HepG2 (cell line): ENCODE results near the gene BPIFB6. TPM values are rescaled to one million over a fixed set of nuclear protein-coding genes. Genes with fewer than 3 reads are reported as not detected.

Source experiments
- ATF1 ChIP-seq: IDR thresholded peaks from 2 replicates; pipeline ENCODE4 v1.6.1; 2016; ENCODE audit warnings: mild to moderate bottlenecking, control low read depth
- CHCHD3 ChIP-seq: sonication (generic); formaldehyde crosslinking; IDR thresholded peaks from 2 replicates; pipeline ENCODE4 v1.8.0; 2022; ENCODE audit warnings: mild to moderate bottlenecking, missing genetic modification reagents, moderate library complexity
- HCFC1 ChIP-seq: fragments of 150-350 bp; IDR thresholded peaks from 2 replicates; pipeline ENCODE4 v1.6.1; 2014; ENCODE audit warnings: low read depth, low read length
- MAF1 ChIP-seq: sonication (generic); formaldehyde crosslinking; IDR thresholded peaks from 2 replicates; pipeline ENCODE4 v1.5.0; 2020; ENCODE audit warnings: missing genetic modification reagents, borderline replicate concordance
- MIER3 ChIP-seq: IDR thresholded peaks from 2 replicates; pipeline ENCODE4 v1.6.1; 2016; ENCODE audit warnings: missing compliant biosample characterization, borderline replicate concordance
- MTF2 ChIP-seq: sonication (generic); formaldehyde crosslinking; IDR thresholded peaks from 2 replicates; pipeline ENCODE4 v1.5.0; 2020; ENCODE audit warnings: missing genetic modification reagents, borderline replicate concordance
- MYC ChIP-seq: sonication (generic); formaldehyde crosslinking; IDR thresholded peaks from 2 replicates; pipeline ENCODE4 v1.9.0; 2021; ENCODE audit warnings: missing genetic modification reagents, borderline replicate concordance
- NFKBIZ ChIP-seq: IDR thresholded peaks from 2 replicates; pipeline ENCODE4 v1.6.1; 2018; ENCODE audit warnings: missing genetic modification reagents, missing compliant biosample characterization
- NRL ChIP-seq: sonication (generic); formaldehyde crosslinking; IDR thresholded peaks from 2 replicates; pipeline ENCODE4 v1.5.0; 2020; ENCODE audit warnings: missing genetic modification reagents, mild to moderate bottlenecking, moderate library complexity, borderline replicate concordance
- PAX8 ChIP-seq: sonication (generic); formaldehyde crosslinking; IDR thresholded peaks from 2 replicates; pipeline ENCODE4 v1.8.0; 2022; ENCODE audit warnings: mild to moderate bottlenecking, missing genetic modification reagents, borderline replicate concordance
- RAD21 ChIP-seq: fragments of 450-650 bp; formaldehyde crosslinking; IDR thresholded peaks from 2 replicates; pipeline ENCODE4 v1.5.0; 2020; ENCODE audit warnings: mild to moderate bottlenecking
- RARA ChIP-seq: IDR thresholded peaks from 2 replicates; pipeline ENCODE4 v1.6.1; 2016; ENCODE audit warnings: missing genetic modification reagents, missing compliant biosample characterization
- REL ChIP-seq: sonication (generic); formaldehyde crosslinking; conservative IDR thresholded peaks from 2 replicates; pipeline ENCODE4 v1.8.0; 2022; ENCODE audit warnings: mild to moderate bottlenecking, missing genetic modification reagents, moderate library complexity
- WIZ ChIP-seq: sonication (generic); formaldehyde crosslinking; IDR thresholded peaks from 2 replicates; pipeline ENCODE4 v1.5.1; 2020; ENCODE audit warnings: mild to moderate bottlenecking, missing genetic modification reagents
- ZBTB42 ChIP-seq: sonication (generic); formaldehyde crosslinking; IDR thresholded peaks from 2 replicates; pipeline ENCODE4 v1.5.0; 2020; ENCODE audit warnings: mild to moderate bottlenecking, missing genetic modification reagents
- ZBTB44 ChIP-seq: sonication (generic); formaldehyde crosslinking; IDR thresholded peaks from 2 replicates; pipeline ENCODE4 v1.4.0; 2020; ENCODE audit warnings: missing genetic modification reagents
- ZNF121 ChIP-seq: sonication (generic); formaldehyde crosslinking; IDR thresholded peaks from 2 replicates; pipeline ENCODE4 v1.5.0; 2020; ENCODE audit warnings: mild to moderate bottlenecking, missing genetic modification reagents
- ZNF138 ChIP-seq: sonication (generic); formaldehyde crosslinking; IDR thresholded peaks from 2 replicates; pipeline ENCODE4 v1.5.0; 2020; ENCODE audit warnings: mild to moderate bottlenecking, low read depth, missing genetic modification reagents
- ZNF234 ChIP-seq: sonication (generic); formaldehyde crosslinking; conservative IDR thresholded peaks from 2 replicates; pipeline ENCODE4 v1.5.1; 2020; ENCODE audit warnings: mild to moderate bottlenecking, missing genetic modification reagents
- ZNF431 ChIP-seq: sonication (generic); formaldehyde crosslinking; IDR thresholded peaks from 2 replicates; pipeline ENCODE4 v1.9.0; 2022; ENCODE audit warnings: missing genetic modification reagents, low read depth, mild to moderate bottlenecking, borderline replicate concordance
- ZNF550 ChIP-seq: sonication (generic); formaldehyde crosslinking; IDR thresholded peaks from 2 replicates; pipeline ENCODE4 v1.4.0; 2020; ENCODE audit warnings: mild to moderate bottlenecking, missing genetic modification reagents, borderline replicate concordance
- ZNF589 ChIP-seq: sonication (generic); formaldehyde crosslinking; conservative IDR thresholded peaks from 2 replicates; pipeline ENCODE4 v1.8.0; 2022; ENCODE audit warnings: mild to moderate bottlenecking, moderate library complexity, missing genetic modification reagents
- ZNF605 ChIP-seq: sonication (generic); formaldehyde crosslinking; IDR thresholded peaks from 2 replicates; pipeline ENCODE4 v1.8.0; 2022; ENCODE audit warnings: mild to moderate bottlenecking, missing genetic modification reagents
- ZNF670 ChIP-seq: sonication (generic); formaldehyde crosslinking; IDR thresholded peaks from 2 replicates; pipeline ENCODE4 v1.8.0; 2022; ENCODE audit warnings: mild to moderate bottlenecking, missing genetic modification reagents, borderline replicate concordance
- ZNF720 ChIP-seq: sonication (generic); formaldehyde crosslinking; IDR thresholded peaks from 2 replicates; pipeline ENCODE4 v1.4.0; 2020; ENCODE audit warnings: missing genetic modification reagents
- ZNF776 ChIP-seq: sonication (generic); formaldehyde crosslinking; IDR thresholded peaks from 2 replicates; pipeline ENCODE4 v1.4.0; 2020; ENCODE audit warnings: mild to moderate bottlenecking, missing genetic modification reagents
- ZSCAN12 ChIP-seq: sonication (generic); formaldehyde crosslinking; IDR thresholded peaks from 2 replicates; pipeline ENCODE4 v1.9.0; 2021; ENCODE audit warnings: mild to moderate bottlenecking, missing genetic modification reagents
- polyA plus RNA-seq, 8 experiments: library from polyadenylated mRNA; depleted of rRNA in 3 of 8; stranded (reverse) in 7 of 8; unstranded in 1 of 8; fragments of >200 nt; fragmentation: Illumina TruSeq in 4 of 8; extraction: Trizol in 4 of 8; gene quantifications; 2 replicates each; pipeline versions ENCODE4 v1.2.1 to v1.2.3, GENCODE V29; 2011 to 2016; ENCODE audit warnings: low read depth in 4 of 8, missing spikeins in 1 of 8, mixed read lengths in 1 of 8; ENCODE audit not compliant: insufficient read depth in 1 of 8
- total RNA-seq, 5 experiments: library from RNA; depleted of rRNA; stranded (reverse); fragments of >200 nt; fragmentation: Illumina TruSeq; extraction: Trizol; gene quantifications; 2 replicates each; pipeline ENCODE4 v1.2.3, GENCODE V29; 2016; ENCODE audit warnings: low read depth in 1 of 5
- TF ChIP-seq, protein P1 (sequence below): sonication (generic); formaldehyde crosslinking; IDR thresholded peaks from 2 replicates; pipeline ENCODE4 v1.4.0; 2020; ENCODE audit warnings: missing genetic modification reagents, borderline replicate concordance

The BPIFB6 gene
- total and polyA plus RNA-seq, 2 of the 13 experiments (the other 11 are each of a cell fraction or from before 2014, with no cell fraction given): 0.13 to 1.7 TPM

DNA sequence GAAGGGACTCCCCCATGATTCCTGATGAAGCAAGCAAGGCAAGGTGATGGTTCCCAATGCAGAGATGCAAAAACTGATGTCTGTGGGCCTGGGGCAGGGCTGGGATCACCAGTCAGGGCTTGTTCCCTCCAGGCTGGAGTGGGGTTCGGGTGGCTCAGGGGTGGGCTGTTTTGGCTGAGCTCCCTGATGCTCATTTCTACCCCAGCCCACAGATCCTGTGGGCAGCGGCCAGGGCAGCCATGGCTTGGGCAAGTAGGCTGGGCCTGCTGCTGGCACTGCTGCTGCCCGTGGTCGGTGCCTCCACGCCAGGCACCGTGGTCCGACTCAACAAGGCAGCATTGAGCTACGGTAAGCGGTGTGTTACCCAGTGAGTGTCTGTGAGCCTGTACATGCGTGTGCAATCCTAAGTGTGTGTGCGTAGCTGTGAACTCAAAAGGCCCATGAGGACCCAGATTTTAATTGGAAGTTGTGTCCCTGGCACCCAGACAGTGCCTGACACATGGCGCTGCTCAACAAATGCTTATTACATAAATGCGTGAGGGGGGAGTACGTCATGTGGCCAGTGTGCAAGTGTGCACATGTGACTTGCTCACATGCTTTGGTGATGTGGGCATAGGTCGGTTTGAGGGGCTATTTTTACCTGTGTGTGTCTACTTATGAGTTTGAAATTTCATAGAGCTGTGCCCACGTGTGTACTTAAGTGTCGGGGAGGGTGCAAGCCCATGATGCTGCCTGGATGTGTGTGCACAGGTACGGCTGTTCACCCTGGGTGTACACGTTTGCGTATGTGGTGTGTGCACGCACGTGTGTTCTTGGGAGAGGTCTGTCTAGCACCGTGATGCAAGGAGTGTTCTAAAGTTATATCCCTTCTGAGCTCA lies 22.9 kb upstream of the BPIFB6 start (continued):
- TF ChIP-seq ZBTB44 (CRISPR knock-in tag) (no peak), NRL (CRISPR knock-in tag) (0 out of 2 replicates have a peak, but pooled peaks have one; percentile 0), ZNF431 (CRISPR knock-in tag) (peak; percentile 79; the same call in 1 of the 2 replicates), ZNF670 (CRISPR knock-in tag) (0 out of 2 replicates have a peak, but pooled peaks have one; percentile 59), ZBTB42 (no peak), RARA (peak; percentile 0; the same call in 1 of the 2 replicates), REL (CRISPR knock-in tag) (peak; percentile 83; the same call in 1 of the 2 replicates), MIER3 (0 out of 2 replicates have a peak, but pooled peaks have one; percentile 27), HCFC1 (no peak), WIZ (no peak), ZNF589 (CRISPR knock-in tag) (no peak), NFKBIZ (CRISPR knock-in tag) (0 out of 2 replicates have a peak, but pooled peaks have one; percentile 14), RAD21 (CRISPR knock-in tag) (peak; percentile 10; the same call in 1 of the 2 replicates), ZNF550 (CRISPR knock-in tag) (0 out of 2 replicates have a peak, but pooled peaks have one; percentile 64), ATF1 (CRISPR knock-in tag) (no peak), ZNF720 (CRISPR knock-in tag) (no peak), MTF2 (CRISPR knock-in tag) (no peak), ZNF121 (no peak; the same call in 1 of the 2 replicates), MAF1 (CRISPR knock-in tag) (0 out of 2 replicates have a peak, but pooled peaks have one; percentile 27), ZSCAN12 (peak; percentile 78; the same call in 1 of the 2 replicates), ZNF776 (peak; percentile 70), CHCHD3 (CRISPR knock-in tag) (peak; percentile 81), ZNF234 (no peak), ZNF138 (CRISPR knock-in tag) (0 out of 2 replicates have a peak, but pooled peaks have one; percentile 43), ZNF605 (CRISPR knock-in tag) (peak; percentile 81), MYC (CRISPR knock-in tag) (peak; percentile 71), PAX8 (CRISPR knock-in tag) (0 out of 2 replicates have a peak, but pooled peaks have one; percentile 16)
- TF ChIP-seq, protein P1, sequence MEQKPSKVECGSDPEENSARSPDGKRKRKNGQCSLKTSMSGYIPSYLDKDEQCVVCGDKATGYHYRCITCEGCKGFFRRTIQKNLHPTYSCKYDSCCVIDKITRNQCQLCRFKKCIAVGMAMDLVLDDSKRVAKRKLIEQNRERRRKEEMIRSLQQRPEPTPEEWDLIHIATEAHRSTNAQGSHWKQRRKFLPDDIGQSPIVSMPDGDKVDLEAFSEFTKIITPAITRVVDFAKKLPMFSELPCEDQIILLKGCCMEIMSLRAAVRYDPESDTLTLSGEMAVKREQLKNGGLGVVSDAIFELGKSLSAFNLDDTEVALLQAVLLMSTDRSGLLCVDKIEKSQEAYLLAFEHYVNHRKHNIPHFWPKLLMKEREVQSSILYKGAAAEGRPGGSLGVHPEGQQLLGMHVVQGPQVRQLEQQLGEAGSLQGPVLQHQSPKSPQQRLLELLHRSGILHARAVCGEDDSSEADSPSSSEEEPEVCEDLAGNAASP (CRISPR knock-in tag): peak; percentile 28; the same call in 1 of the 2 replicates
